Measurements from ENCODE around the gene ORAI3. TPM values are rescaled to one million over a fixed set of nuclear protein-coding genes. Genes with fewer than 3 reads are reported as not detected.

The ORAI3 gene
- polyA plus RNA-seq, 1 donor from 2014 or later, result 7.3 TPM

DNA sequence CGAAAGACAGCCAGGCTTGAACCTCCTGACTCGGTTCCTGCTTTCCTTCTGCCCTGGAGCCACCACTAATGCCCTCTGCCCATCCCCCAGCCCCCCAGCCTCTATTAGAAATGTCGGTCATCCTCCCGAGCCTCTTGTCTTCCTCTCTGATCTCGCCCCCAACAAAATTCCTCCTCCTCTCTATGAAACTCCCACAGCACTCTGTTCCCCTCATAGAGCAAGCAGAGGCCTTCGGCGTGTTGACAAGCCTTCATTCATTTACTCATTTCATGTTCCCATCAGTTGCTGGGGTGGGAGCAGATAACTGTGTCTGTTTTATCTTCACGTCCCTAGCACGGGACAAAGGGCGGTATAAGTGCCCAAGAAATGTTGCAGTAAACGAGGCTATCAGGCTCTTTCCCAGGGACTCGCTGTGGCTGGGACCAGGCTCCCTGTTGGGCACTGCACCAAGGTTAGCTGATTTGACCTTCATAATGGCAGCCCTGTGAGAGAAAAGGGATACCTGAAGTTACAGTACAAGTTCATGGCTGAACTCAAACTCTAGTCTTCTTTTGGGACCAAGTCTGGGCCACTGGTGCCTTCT lies 17.7 kb upstream of the ORAI3 start:
- Histone ChIP-seq H3K4me3 (ENCODE audit: low read length) (no peak overlapping the region), H4K20me1 (ENCODE audit: insufficient read depth) (peaks cover 3% of the 10 kb centered on the region), H3K79me2 (replicated peaks; ENCODE audit: insufficient read depth, low read length) (no peaks in the 10 kb centered on the region), H3K9me2 (ENCODE audit: insufficient read depth, low read length) (no peaks in the 10 kb centered on the region), H3K36me3 (ENCODE audit: insufficient read depth, low read length) (no peaks in the 10 kb centered on the region), H3K27ac (ENCODE audit: low read length) (no peak overlapping the region), H3K27me3 (ENCODE audit: insufficient read depth, low read depth, low read length) (no peaks in the 10 kb centered on the region), H3K9ac (ENCODE audit: low read length) (no peak overlapping the region), H3F3A (ENCODE audit: insufficient read depth, low read length, poor library complexity, severe bottlenecking) (no peaks in the 10 kb centered on the region), H3K4me2 (ENCODE audit: low read length) (no peak overlapping the region), H2AFZ (ENCODE audit: low read depth, low read length) (no peak overlapping the region), H3K9me3 (ENCODE audit: low read length) (no peaks in the 10 kb centered on the region)
- TF ChIP-seq, protein P1, sequence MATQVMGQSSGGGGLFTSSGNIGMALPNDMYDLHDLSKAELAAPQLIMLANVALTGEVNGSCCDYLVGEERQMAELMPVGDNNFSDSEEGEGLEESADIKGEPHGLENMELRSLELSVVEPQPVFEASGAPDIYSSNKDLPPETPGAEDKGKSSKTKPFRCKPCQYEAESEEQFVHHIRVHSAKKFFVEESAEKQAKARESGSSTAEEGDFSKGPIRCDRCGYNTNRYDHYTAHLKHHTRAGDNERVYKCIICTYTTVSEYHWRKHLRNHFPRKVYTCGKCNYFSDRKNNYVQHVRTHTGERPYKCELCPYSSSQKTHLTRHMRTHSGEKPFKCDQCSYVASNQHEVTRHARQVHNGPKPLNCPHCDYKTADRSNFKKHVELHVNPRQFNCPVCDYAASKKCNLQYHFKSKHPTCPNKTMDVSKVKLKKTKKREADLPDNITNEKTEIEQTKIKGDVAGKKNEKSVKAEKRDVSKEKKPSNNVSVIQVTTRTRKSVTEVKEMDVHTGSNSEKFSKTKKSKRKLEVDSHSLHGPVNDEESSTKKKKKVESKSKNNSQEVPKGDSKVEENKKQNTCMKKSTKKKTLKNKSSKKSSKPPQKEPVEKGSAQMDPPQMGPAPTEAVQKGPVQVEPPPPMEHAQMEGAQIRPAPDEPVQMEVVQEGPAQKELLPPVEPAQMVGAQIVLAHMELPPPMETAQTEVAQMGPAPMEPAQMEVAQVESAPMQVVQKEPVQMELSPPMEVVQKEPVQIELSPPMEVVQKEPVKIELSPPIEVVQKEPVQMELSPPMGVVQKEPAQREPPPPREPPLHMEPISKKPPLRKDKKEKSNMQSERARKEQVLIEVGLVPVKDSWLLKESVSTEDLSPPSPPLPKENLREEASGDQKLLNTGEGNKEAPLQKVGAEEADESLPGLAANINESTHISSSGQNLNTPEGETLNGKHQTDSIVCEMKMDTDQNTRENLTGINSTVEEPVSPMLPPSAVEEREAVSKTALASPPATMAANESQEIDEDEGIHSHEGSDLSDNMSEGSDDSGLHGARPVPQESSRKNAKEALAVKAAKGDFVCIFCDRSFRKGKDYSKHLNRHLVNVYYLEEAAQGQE (IDR thresholded peaks at IDR 0.05; ENCODE audit: borderline replicate concordance), result no peak
- TF ChIP-seq, protein P2, sequence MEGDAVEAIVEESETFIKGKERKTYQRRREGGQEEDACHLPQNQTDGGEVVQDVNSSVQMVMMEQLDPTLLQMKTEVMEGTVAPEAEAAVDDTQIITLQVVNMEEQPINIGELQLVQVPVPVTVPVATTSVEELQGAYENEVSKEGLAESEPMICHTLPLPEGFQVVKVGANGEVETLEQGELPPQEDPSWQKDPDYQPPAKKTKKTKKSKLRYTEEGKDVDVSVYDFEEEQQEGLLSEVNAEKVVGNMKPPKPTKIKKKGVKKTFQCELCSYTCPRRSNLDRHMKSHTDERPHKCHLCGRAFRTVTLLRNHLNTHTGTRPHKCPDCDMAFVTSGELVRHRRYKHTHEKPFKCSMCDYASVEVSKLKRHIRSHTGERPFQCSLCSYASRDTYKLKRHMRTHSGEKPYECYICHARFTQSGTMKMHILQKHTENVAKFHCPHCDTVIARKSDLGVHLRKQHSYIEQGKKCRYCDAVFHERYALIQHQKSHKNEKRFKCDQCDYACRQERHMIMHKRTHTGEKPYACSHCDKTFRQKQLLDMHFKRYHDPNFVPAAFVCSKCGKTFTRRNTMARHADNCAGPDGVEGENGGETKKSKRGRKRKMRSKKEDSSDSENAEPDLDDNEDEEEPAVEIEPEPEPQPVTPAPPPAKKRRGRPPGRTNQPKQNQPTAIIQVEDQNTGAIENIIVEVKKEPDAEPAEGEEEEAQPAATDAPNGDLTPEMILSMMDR (IDR thresholded peaks at IDR 0.05; ENCODE audit: poor library complexity, severe bottlenecking), result no peak
- TF ChIP-seq EP300 (conservative IDR thresholded peaks at IDR 0.05; ENCODE audit: poor library complexity, severe bottlenecking) (no peak), SMC3 (conservative IDR thresholded peaks at IDR 0.05; ENCODE audit: poor library complexity) (no peak)

DNA sequence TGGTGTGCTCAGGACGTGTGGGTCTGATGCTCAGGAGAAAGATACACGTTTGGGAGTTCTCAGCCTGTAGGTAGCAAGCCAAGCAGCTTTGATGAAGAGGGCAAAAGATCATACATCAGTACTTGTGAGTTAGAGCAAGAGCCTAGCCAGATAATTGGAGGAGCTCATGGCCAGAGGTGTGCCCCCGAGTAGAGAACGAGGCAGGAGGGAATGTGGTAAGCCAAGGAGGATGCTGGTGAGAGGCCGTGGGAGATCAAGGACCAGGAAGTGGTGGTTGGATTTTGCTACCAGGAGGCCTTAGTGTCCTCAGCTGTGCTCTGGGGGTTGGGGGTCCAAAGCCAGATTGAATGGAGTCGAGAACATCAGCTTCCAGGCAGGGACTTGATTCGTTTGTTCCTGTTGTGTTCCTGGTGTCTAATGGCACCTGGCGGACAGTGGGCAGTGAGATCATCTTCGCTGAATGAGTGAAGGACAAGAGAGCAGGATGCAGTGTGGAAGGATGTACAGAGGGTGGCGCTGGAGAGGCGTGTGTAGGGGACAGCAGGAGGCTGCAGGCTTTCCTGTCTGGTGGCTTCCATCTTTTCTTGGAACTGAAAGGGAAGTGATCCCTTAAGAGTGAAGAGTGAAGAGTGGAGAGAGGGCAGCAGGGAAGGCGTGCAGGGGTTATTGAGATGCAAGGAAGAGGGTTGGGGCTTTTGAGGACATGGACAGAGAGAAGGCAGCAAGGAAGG lies 13.9 kb upstream of the ORAI3 start:
- Histone ChIP-seq H3K27ac (ENCODE audit: low read length) (no peak overlapping the region), H3K9ac (ENCODE audit: low read length) (no peak overlapping the region)

More for the DNA sequence above, 13.9 kb upstream of the ORAI3 start:
- Histone ChIP-seq H4K20me1 (ENCODE audit: insufficient read depth) (peaks cover 3% of the 10 kb centered on the region), H3K36me3 (ENCODE audit: insufficient read depth, low read length) (no peaks in the 10 kb centered on the region), H3K79me2 (replicated peaks; ENCODE audit: insufficient read depth, low read length) (no peaks in the 10 kb centered on the region), H3K4me3 (ENCODE audit: low read length) (no peak overlapping the region), H2AFZ (ENCODE audit: low read depth, low read length) (no peak overlapping the region), H3K27me3 (ENCODE audit: insufficient read depth, low read depth, low read length) (no peaks in the 10 kb centered on the region), H3F3A (ENCODE audit: insufficient read depth, low read length, poor library complexity, severe bottlenecking) (no peaks in the 10 kb centered on the region), H3K4me2 (ENCODE audit: low read length) (no peak overlapping the region), H3K9me2 (ENCODE audit: insufficient read depth, low read length) (no peaks in the 10 kb centered on the region), H3K9me3 (ENCODE audit: low read length) (no peaks in the 10 kb centered on the region)
- no peak for TF ChIP-seq EZH2 (IDR thresholded peaks at IDR 0.05; ENCODE audit: borderline replicate concordance, insufficient read depth, low read length, poor library complexity, severe bottlenecking)
- TF ChIP-seq EP300 (conservative IDR thresholded peaks at IDR 0.05; ENCODE audit: poor library complexity, severe bottlenecking), result no peak
- peak; percentile 31 for TF ChIP-seq SMC3 (conservative IDR thresholded peaks at IDR 0.05; ENCODE audit: poor library complexity)
- TF ChIP-seq RAD21 (conservative IDR thresholded peaks at IDR 0.05), result peak; percentile 31
- no peak for TF ChIP-seq POLR2AphosphoS5 (IDR thresholded peaks at IDR 0.05)
- TF ChIP-seq, protein P2 (IDR thresholded peaks at IDR 0.05; ENCODE audit: poor library complexity, severe bottlenecking), result peak; percentile 41
- TF ChIP-seq MXI1 (conservative IDR thresholded peaks at IDR 0.05; ENCODE audit: poor library complexity, severe bottlenecking), result no peak
- no peak for TF ChIP-seq TAF1 (IDR thresholded peaks at IDR 0.05; ENCODE audit: low read depth)
